Stimulated activated CD4-positive, alpha-beta T cell treated with anti-CD3 and anti-CD28 coated beads, Interleukin-2, amount 100 ng/mL, for 48 hours (primary cell): Measurements from ENCODE around the gene AGAP5.
"Not testable (repeated sequence)": the region's sequence is repeated elsewhere in the genome, so short reads cannot be mapped to it uniquely, and the experiment has no call there.

Experiments
- DNase-seq, 2 donors: peaks; one replicate each; pipeline ENCODE4 v3.0.0-alpha.2; 2020

AGAP5 gene

GRCh38 chr10:73697675-73698159 is at the start of gene AGAP5:
Gene AGAP5, minus strand, starts transcription at chr10:73698109. Its CDS starts 354 bp downstream, at chr10:73697755.
- not testable (repeated sequence) for DNase-seq

GRCh38 chr10:73746721-73747120 is 48.8 kb upstream of the AGAP5 start:
- DNase-seq, result no peak

GRCh38 chr10:73744664-73744975 is 46.7 kb upstream of the AGAP5 start:
- DNase-seq, result peak; percentile 47 to 51

GRCh38 chr10:73743905-73744663 is 46.2 kb upstream of the AGAP5 start, which contains the start of gene SEC24C:
Gene SEC24C, plus strand, starts transcription at chr10:73744372. Its CDS starts 2,461 bp downstream, at chr10:73746833.
- DNase-seq, result peak; percentile 89 to 91

GRCh38 chr10:73743327-73743904 is 45.5 kb upstream of the AGAP5 start:
- DNase-seq, result no peak

GRCh38 chr10:73742454-73742734 is 44.5 kb upstream of the AGAP5 start:
- no peak for DNase-seq

- not testable (repeated sequence) for DNase-seq
These were observed 42.8 kb upstream of the AGAP5 start for GRCh38 chr10:73740501-73741254.

GRCh38 chr10:73734796-73735305 is 36.9 kb upstream of the AGAP5 start:
- no peak for DNase-seq

GRCh38 chr10:73734028-73734720 is 36.3 kb upstream of the AGAP5 start:
- no peak for DNase-seq

GRCh38 chr10:73732931-73733623 is 35.2 kb upstream of the AGAP5 start:
- no peak for DNase-seq

GRCh38 chr10:73732426-73732825 is 34.5 kb upstream of the AGAP5 start:
- DNase-seq, result no peak

GRCh38 chr10:73731588-73732375 is 33.9 kb upstream of the AGAP5 start:
- DNase-seq, result no peak

- DNase-seq, result peak; percentile 93
These were observed 32.4 kb upstream of the AGAP5 start for GRCh38 chr10:73730153-73730906.

GRCh38 chr10:73729781-73730152 is 31.9 kb upstream of the AGAP5 start:
- peak; percentile 16 to 23 for DNase-seq

GRCh38 chr10:73723516-73723915 is 25.6 kb upstream of the AGAP5 start:
- DNase-seq, result no peak

GRCh38 chr10:73720561-73720960 is 22.7 kb upstream of the AGAP5 start:
- DNase-seq, result not testable (repeated sequence)

- no peak for DNase-seq
These were observed 19.6 kb upstream of the AGAP5 start for GRCh38 chr10:73717556-73717955.

- DNase-seq, result no peak
These were observed 18.3 kb upstream of the AGAP5 start for GRCh38 chr10:73716251-73716650.

- DNase-seq, result not testable (repeated sequence)
These were observed 17.6 kb upstream of the AGAP5 start for GRCh38 chr10:73715179-73716156.

GRCh38 chr10:73714483-73714882 is 16.6 kb upstream of the AGAP5 start:
- DNase-seq, result not testable (repeated sequence)
